A549 (cell line): ENCODE results near the gene TNIP2.

Source experiments
- MYC ChIP-seq: IDR thresholded peaks from 2 replicates; pipeline ENCODE4 v1.6.1; 2012; ENCODE audit warnings: mild to moderate bottlenecking, inconsistent platforms, low read length, improper control_type of control experiment, borderline replicate concordance
- POLR2A ChIP-seq: IDR thresholded peaks from 2 replicates; pipeline ENCODE4 v1.6.1; 2012; ENCODE audit warnings: mild to moderate bottlenecking, low read length
- SMC3 ChIP-seq: fragments of >200 bp; sonication (Bioruptor Twin); formaldehyde crosslinking; IDR thresholded peaks from 3 replicates; pipeline ENCODE4 v1.6.1; 2018; ENCODE audit warnings: inconsistent platforms
- TP53 ChIP-seq: fragments of 250-450 bp; sonication (Bioruptor Pico); IDR thresholded peaks from 2 replicates; pipeline ENCODE4 v1.5.0; 2021; ENCODE audit warnings: mild to moderate bottlenecking, moderate library complexity
- TF ChIP-seq, protein P1 (sequence below): fragments of >200 bp; sonication (Bioruptor Twin); formaldehyde crosslinking; IDR thresholded peaks from 2 replicates; pipeline ENCODE4 v1.6.1; 2016

GRCh38 chr4:2795300-2795892, 39.3 kb upstream of the TNIP2 start:
- TF ChIP-seq TP53 = no peak
- TF ChIP-seq, protein P1, sequence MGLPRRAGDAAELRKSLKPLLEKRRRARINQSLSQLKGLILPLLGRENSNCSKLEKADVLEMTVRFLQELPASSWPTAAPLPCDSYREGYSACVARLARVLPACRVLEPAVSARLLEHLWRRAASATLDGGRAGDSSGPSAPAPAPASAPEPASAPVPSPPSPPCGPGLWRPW = no peak
- TF ChIP-seq POLR2A = no peak
- no peak for TF ChIP-seq MYC
- no peak for TF ChIP-seq SMC3
